ENCODE data around the gene KLF7.

KLF7 gene

DNA sequence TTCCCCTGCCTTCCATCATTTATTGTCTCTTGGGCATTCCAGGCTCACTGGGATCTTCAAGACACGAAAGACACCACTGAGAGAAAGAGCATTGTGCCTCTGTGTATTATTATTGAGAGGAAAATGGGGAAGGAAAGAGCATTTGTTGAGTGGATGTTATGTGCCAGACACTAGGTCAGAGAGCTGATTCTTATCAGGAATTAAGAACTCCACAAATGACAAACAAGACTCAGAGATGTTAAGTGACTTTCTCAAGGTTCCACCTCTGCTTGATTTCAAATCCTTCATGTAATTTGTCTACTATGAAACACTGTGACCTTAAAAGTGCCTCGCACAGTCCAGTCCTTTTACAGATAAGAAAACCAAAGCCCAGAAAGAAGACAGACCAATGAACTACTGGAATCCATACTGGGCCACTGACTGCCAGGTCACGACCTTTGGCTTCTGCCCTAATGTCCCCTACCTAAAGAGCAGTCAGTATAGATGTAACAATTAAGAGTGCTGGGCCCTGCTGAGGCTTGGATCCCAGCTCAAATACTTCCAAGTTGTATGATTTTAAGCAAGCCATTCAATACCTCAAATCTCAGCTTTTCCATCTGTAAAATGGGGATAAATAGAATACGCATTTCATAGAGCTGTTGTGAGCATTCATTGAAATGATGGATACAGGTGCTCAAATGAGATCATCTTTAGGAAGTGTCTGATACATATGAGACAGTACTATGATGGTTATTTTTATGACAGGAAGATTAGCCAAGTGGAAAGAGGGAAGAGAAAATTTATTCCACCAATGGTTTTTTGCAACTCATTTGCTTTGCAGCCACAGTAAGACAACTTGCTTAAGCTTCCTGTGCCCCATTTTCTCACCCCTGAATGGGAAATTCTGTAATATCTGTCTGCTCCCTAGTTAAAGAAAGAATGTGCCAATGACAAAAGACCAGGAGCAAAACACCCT is 10.9 kb downstream of the KLF7 start:
- peaks cover 8% of the 10 kb centered on the region for H3K27me3 ChIP-seq (ENCODE audit: control insufficient read depth, low read length)
- no peak overlapping the region for H3K27ac ChIP-seq (ENCODE audit: low read depth, low read length)
- H3K36me3 ChIP-seq (ENCODE audit: control insufficient read depth, low read length) = no peaks in the 10 kb centered on the region
- H3K4me2 ChIP-seq (ENCODE audit: low read length) = no peak overlapping the region
- H3K9me2 ChIP-seq (replicated peaks; ENCODE audit: control insufficient read depth, low read length) = no peaks in the 10 kb centered on the region
- H3K4me3 ChIP-seq (ENCODE audit: low read length) = no peak overlapping the region
- H3F3A ChIP-seq (ENCODE audit: control insufficient read depth, insufficient read depth) = no peaks in the 10 kb centered on the region
- 0 out of 2 replicates have a peak, but pooled peaks cover 5% of the 10 kb centered on the region for H3K4me1 ChIP-seq (ENCODE audit: control insufficient read depth, low read length)
- no peak for TF ChIP-seq EZH2phosphoT487 (IDR thresholded peaks at IDR 0.05; ENCODE audit: borderline replicate concordance, low read length)
- TF ChIP-seq, protein P1, sequence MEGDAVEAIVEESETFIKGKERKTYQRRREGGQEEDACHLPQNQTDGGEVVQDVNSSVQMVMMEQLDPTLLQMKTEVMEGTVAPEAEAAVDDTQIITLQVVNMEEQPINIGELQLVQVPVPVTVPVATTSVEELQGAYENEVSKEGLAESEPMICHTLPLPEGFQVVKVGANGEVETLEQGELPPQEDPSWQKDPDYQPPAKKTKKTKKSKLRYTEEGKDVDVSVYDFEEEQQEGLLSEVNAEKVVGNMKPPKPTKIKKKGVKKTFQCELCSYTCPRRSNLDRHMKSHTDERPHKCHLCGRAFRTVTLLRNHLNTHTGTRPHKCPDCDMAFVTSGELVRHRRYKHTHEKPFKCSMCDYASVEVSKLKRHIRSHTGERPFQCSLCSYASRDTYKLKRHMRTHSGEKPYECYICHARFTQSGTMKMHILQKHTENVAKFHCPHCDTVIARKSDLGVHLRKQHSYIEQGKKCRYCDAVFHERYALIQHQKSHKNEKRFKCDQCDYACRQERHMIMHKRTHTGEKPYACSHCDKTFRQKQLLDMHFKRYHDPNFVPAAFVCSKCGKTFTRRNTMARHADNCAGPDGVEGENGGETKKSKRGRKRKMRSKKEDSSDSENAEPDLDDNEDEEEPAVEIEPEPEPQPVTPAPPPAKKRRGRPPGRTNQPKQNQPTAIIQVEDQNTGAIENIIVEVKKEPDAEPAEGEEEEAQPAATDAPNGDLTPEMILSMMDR (IDR thresholded peaks at IDR 0.05; ENCODE audit: low read depth, low read length, poor library complexity, severe bottlenecking) = no peak
- H4K20me1 ChIP-seq (ENCODE audit: control insufficient read depth, insufficient read depth, low read depth, low read length) = no peaks in the 10 kb centered on the region
- H3K9me3 ChIP-seq (ENCODE audit: control insufficient read depth, insufficient read depth, low read length) = no peaks in the 10 kb centered on the region
- H3K79me2 ChIP-seq (ENCODE audit: control insufficient read depth, low read length) = no peaks in the 10 kb centered on the region

DNA sequence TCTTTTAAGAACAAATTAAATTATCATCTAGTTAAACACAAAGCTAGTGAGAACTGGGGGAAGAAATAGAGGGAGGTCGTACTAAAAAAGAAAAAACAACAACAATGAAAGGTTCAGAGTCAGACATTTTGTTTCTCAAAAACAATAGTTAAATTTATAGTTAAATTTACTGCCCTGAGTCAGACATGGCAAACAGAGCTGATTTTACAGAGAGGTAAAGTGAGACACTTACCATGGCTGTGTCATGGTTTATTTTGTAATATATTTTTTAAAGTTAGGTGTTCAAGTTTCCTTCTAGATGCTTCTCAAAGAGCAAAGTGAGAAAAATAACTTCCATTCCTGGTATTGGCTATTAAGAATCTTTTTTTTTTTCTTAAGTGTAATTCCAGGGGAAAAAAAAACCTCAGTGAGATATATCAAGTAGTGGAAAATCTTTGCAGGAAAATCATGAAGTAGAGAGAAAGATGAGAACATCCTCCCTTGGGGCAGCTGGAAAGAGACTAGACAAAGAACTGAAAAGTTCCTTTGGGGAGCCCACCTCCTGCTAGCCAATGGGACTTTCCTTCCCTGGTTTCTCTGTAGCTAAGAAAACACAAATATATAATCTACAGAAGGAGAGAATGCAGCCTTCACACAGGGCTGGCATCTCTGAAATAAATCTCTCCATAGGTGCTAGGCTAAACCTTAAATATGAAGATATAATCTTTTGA is 12.3 kb downstream of the KLF7 start:
- no peaks in the 10 kb centered on the region for H4K20me1 ChIP-seq (ENCODE audit: control insufficient read depth, insufficient read depth, low read depth, low read length)
- H3K4me1 ChIP-seq (ENCODE audit: control insufficient read depth, low read length) = 0 out of 2 replicates have a peak, but pooled peaks cover 5% of the 10 kb centered on the region
- H3F3A ChIP-seq (ENCODE audit: control insufficient read depth, insufficient read depth) = no peaks in the 10 kb centered on the region
- H3K4me3 ChIP-seq (ENCODE audit: low read length) = no peak overlapping the region
- no peak overlapping the region for H3K4me2 ChIP-seq (ENCODE audit: low read length)
- H3K79me2 ChIP-seq (ENCODE audit: control insufficient read depth, low read length) = no peaks in the 10 kb centered on the region
- no peak overlapping the region for H3K27ac ChIP-seq (ENCODE audit: low read depth, low read length)
- no peak for TF ChIP-seq EZH2phosphoT487 (IDR thresholded peaks at IDR 0.05; ENCODE audit: borderline replicate concordance, low read length)
- TF ChIP-seq, protein P1 (IDR thresholded peaks at IDR 0.05; ENCODE audit: low read depth, low read length, poor library complexity, severe bottlenecking) = no peak
- H3K36me3 ChIP-seq (ENCODE audit: control insufficient read depth, low read length) = no peaks in the 10 kb centered on the region
- H3K27me3 ChIP-seq (ENCODE audit: control insufficient read depth, low read length) = peaks cover 10% of the 10 kb centered on the region
- no peaks in the 10 kb centered on the region for H3K9me3 ChIP-seq (ENCODE audit: control insufficient read depth, insufficient read depth, low read length)
- H3K9me2 ChIP-seq (replicated peaks; ENCODE audit: control insufficient read depth, low read length) = no peaks in the 10 kb centered on the region

DNA sequence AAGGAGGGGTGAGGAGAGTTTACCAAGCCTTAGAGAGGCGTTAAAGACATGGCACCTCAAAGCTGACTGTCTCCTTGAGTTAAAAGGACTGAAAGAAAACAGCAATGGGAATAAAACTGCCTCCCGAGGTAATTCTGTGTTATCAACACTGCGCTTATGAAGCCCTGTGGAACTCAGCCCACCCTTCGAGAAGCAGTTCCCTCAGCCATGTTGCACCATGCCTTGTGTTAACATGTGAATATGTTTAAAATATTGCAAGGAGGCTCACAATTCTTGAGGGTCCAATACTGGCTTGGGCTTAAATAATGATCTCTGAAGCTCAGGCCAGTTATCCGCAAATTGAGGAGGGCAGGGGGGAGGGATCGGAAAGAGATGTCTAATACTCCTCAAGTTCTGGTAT is 14.7 kb downstream of the KLF7 start:
- Histone ChIP-seq H3F3A (ENCODE audit: control insufficient read depth, insufficient read depth) (no peaks in the 10 kb centered on the region), H3K79me2 (ENCODE audit: control insufficient read depth, low read length) (no peaks in the 10 kb centered on the region), H3K4me1 (ENCODE audit: control insufficient read depth, low read length) (0 out of 2 replicates have a peak, but pooled peaks cover 5% of the 10 kb centered on the region), H3K27me3 (ENCODE audit: control insufficient read depth, low read length) (peaks cover 10% of the 10 kb centered on the region), H3K27ac (ENCODE audit: low read depth, low read length) (no peak overlapping the region), H3K9me2 (replicated peaks; ENCODE audit: control insufficient read depth, low read length) (no peaks in the 10 kb centered on the region), H3K36me3 (ENCODE audit: control insufficient read depth, low read length) (no peaks in the 10 kb centered on the region), H3K4me3 (ENCODE audit: low read length) (no peak overlapping the region), H4K20me1 (ENCODE audit: control insufficient read depth, insufficient read depth, low read depth, low read length) (no peaks in the 10 kb centered on the region), H3K4me2 (ENCODE audit: low read length) (no peak overlapping the region), H3K9me3 (ENCODE audit: control insufficient read depth, insufficient read depth, low read length) (no peaks in the 10 kb centered on the region)
- TF ChIP-seq EZH2phosphoT487 (IDR thresholded peaks at IDR 0.05; ENCODE audit: borderline replicate concordance, low read length) = no peak
- TF ChIP-seq, protein P1 (IDR thresholded peaks at IDR 0.05; ENCODE audit: low read depth, low read length, poor library complexity, severe bottlenecking) = no peak

All from DOHH2 (cell line).